CD4-positive, alpha-beta T cell treated with Interferon gamma for 1 hour (primary cell): ENCODE measurements around the gene AKT3.
"Not testable (repeated sequence)": the region's sequence is repeated elsewhere in the genome, so short reads cannot be mapped to it uniquely, and the experiment has no call there.

Source experiments
- DNase-seq: peaks from one replicate; pipeline ENCODE4 v3.0.0-alpha.2; 2020

Gene AKT3

GRCh38 chr1:243850202-243850451 lies at the start of gene AKT3:
TSS of gene AKT3 (minus strand) at chr1:243850243. CDS start at chr1:243843170, 7,073 bp downstream.
- DNase-seq, result no peak

DNA sequence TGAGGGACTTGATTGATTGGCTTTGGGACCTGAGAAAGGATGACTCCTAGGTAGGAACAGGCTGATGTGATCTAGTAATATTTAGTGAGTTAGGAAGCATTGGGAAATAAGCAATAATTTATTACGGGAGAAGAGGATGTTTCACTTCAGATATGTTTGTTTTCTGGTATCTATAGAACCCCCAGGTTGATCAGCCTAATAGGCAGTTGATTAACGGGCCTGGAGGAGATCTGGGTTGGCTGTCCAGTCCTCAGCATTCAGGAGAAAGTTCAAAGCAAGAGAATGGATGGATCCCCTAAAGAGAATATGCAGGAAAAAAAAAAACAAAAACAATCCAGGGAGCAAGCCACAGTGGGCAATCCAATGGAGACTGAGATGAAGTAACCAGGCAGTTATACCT lies 48.2 kb upstream of the AKT3 start:
- DNase-seq, result no peak

DNA sequence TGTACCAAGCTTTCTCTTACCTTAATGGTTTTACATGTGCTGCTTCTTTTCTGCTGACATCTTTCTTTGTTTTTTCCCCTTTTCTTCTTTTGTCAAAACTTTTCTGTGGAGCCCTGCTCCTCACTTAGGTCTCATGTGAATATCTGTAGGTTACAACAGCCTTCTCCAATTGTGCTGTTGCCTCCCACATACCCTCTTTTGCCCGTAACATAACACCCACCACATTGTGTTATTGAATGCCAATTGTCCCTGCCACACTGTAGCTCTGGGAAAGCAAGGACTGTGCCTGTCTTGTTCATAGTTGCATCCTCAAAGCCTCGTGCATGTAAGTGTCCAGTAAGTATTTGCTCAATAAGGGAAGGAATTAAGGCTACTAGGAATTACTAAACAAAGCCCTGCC lies 46.3 kb upstream of the AKT3 start:
- no peak for DNase-seq

DNA sequence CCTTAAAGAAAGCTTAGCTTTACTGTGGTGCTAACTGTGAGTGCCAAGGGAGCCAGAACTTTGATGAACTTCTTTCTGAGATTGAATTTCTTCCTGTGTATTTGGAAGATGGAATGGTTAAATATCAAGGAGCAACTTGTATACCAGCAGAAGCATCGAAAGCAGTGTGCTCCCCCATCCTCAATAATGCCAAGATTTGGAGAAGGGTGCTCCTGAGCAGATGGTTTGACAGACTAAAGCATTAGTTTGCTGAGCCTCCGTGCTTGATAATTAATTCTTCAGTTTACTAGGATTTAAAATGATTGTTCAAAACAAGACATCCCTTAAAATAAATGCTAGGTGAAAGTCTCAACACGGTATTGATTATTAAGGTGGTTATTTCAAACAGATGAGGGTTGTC lies 42.4 kb upstream of the AKT3 start:
- no peak for DNase-seq

- no peak for DNase-seq
These were observed 40.5 kb upstream of the AKT3 start for GRCh38 chr1:243890576-243890975.

DNA sequence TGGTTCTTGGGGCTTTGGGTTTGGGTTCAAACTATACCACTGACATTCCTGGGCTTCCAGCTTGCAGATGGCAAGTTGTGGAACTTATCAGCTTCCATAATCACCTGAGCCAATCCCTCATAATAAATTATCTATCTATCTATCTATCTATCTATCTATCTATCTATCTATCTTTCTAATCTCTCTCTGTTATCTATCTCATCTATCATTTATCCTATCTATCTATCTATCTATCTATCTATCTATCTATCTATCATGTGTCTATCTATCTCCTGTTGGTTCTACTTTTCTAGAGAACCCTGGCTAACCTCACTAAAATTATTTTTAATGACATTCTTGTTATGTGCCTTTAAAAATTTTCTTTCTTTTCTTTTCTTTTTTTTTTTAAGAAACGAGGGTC lies 35.8 kb upstream of the AKT3 start:
- DNase-seq, result no peak

DNA sequence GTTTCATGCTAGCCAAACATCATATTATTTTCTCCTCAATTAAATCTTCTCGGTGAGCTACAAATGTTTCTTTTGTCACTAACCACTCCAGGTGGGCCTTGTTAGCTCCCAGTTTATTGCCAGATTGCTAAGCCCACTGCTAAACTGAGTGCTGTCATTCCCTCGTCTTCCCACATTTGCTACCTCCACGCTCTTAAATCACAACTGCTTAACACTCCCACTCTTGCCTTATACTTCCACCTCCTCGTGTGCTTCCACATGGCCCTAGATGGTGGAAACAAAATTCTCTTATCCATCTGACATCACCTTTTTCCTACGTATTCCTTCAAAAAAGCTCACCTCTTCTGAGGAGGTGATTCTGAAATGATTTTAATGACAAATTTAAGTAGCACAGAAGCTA lies 34.6 kb upstream of the AKT3 start:
- DNase-seq, result no peak

GRCh38 chr1:243883551-243883950 lies 33.5 kb upstream of the AKT3 start:
- no peak for DNase-seq

GRCh38 chr1:243882276-243882675 lies 32.2 kb upstream of the AKT3 start:
- no peak for DNase-seq

- DNase-seq, result not testable (repeated sequence)
These were observed 27.0 kb upstream of the AKT3 start for GRCh38 chr1:243877058-243877457.

DNA sequence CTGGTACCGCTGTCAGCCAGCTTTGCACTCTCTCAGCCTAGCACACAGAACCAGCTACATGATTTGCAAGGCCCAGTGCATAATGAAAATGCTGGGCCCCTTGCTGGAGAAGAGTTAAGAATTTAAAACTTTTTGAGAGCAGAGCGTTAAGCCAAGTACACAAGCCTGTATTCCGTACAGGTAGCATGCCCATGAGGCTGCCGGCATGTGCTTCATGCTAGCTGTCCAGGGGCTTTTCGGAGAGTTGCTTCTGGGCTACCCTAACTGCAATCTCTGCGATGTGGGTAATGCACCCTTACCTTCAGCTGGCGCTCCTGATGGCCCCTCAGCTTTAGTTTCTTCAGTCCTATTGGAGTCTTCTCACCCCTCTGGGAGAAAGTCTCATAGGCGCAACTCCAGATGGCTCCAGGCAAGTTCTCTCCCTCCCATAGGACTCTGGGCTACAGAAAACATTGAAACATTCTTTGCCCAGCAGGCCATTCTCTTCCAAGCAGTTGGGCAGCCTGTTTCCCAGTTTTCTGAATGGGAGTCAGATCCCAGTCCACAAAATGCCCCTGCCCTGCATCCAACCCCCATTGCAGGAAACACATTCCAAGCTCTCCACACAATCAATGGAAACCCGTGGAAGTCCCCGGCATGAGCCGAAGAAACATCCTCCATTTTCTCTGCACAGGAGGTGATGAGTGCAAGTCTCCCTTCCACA lies 5.7 kb upstream of the AKT3 start:
- no peak for DNase-seq

DNA sequence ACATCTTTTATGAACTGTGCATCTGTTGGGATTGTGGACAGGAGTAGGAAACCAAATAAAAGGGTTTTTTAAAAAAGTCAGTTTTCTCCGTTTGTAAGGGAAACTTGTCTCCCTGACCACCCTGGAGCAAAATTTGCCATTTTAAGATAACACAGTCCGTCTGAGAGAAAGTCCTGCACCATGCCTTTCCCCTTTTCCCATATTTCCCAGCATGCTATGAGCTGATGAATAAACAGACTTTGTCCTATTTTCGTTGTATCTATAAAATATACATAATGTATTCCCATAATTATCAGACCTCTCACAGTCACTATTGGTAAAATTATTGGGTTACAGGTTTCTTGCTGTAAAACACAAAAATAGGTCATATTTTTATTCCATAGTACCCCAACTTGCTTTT lies 1.7 kb upstream of the AKT3 start:
- DNase-seq, result no peak

- DNase-seq, result no peak
These were observed 1.3 kb upstream of the AKT3 start for GRCh38 chr1:243851257-243851756.

DNA sequence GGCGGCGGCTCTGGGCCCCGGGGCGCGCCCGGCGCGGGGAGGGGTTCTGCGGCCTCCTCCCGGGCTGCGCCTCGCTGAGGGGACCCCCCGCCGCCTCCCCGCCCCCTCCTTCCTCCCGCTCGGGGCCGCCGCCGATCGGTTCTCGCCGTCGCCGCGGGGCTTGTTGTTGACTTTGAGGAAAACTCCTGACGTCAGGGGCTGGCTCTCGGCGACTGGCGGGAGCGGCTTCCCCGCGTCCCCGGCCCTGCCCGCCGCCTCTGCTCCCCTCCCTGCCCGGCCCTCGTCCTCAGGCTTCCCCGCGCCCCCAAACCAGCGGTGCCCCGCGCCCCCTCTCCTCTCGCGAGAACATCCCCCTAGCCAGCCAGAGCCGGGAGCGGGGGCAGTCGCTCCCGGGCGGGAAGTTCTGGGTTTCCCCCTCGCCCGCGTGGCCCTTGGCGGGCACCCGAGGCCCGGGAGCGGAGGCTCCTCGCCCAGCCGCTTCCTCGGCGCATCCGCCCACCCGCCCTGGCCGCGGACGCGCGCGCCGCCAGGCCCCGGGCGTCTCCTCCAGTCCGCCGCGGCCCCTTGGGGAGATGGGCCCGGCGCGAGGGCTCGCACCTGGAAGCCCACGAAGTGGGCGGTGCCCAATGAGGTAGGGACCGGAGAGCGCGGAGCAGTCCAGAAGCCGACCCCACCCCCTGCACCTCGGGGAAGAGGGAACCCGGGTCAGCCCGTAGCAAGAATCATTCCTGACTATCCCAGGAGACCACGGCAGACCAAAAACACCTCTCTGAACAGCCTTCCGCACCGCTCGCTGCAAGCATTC lies 611 bp upstream of the AKT3 start:
- DNase-seq, result peak; percentile 85

- DNase-seq, result peak; percentile 81
These were observed 432 bp downstream of the AKT3 start for GRCh38 chr1:243849421-243850201.

DNA sequence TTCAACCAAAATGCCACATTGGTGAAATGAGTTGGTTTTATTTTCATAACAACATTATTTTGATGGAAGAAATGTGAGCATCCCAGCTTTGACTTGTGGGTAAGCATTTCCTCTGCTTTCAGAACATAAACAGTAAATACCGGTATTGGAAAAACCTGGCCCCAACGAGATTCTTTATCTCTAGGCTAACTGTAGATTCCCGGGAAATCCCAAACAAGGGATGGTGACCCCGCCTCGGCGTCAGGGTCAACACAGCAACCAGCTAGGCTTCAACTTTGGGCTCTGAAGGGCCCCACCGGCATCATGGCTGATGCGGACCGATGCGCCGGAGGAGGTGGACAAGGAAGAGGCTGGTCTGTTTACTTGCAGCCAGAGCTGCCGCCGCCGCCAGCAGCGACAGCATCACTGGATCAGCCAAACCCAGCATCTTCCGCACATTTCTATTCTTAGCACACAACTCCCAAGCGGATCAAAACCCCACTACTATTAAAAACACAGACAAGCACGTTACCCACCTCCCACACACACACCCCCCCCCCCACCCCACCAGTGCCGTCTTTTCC lies 1.1 kb downstream of the AKT3 start:
- DNase-seq, result no peak

DNA sequence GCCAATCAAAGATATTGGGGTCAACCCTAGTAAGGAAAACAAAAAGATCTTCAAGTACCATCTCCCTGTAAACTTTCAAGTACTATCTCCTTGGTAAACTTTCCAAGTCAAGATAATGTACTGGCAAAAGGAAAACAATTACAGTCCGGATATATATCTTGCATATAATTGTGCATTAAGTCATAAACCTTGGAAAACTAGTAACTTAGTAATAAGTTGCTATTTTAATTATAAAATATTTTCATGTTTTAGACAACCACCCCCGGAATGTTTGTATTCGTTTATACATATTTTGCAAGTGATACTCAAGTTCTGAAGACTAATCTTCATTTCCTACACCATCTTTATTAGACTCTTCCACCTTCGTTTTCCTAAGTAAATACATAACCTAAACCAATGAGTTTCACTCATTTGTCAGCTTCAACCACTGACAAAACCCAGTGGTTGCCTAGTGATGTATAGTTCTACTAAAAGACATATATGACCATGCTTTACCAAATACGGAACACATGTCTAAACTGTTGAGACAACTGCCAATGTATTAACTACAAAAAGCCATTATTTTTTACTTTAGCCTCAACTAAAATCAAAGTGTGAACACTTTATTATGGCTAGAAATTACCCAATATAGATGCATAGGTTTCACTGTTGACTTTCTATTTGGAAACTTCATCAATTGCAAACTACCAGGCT lies 1.7 kb downstream of the AKT3 start:
- no peak for DNase-seq

- no peak for DNase-seq
These were observed 3.3 kb downstream of the AKT3 start for GRCh38 chr1:243846761-243847160.

DNA sequence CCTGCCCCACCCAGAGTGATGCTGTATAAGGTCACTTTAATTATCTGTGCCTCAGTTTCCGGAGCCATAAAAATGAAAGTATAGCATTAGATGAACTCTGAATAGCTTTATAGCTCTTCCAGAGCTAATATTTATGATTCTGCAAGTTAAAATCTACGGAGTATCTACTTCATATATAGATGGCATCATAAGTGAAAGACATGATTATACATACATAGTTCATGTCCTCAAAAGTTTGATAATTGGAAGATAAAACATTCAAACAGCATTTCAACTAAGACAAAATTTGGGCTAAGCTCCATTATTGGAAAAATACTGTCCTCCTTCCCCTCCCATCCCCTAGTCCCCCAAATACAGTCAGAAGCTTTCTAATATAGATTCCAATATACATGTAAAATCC lies 4.2 kb downstream of the AKT3 start:
- no peak for DNase-seq

DNA sequence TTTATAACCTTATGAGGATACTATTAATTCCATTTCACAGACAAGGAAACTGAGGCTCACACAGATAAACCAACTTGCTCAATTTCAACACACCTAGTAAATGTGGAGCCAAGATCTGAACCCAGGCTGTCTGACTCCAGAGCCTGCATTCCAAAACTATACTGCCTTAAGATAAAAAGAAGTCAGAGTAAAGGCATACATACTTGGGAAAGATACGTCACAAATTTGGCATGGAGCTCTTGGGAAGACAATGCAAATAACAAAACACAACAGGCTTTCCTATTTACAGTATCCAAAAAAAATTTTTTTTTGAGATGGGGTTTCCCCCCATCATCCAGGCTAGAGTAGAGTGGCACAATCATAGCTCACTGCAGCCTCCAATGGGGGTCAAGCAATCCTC lies 5.9 kb downstream of the AKT3 start:
- no peak for DNase-seq

- DNase-seq, result no peak
These were observed 7.0 kb downstream of the AKT3 start for GRCh38 chr1:243842978-243843511.

DNA sequence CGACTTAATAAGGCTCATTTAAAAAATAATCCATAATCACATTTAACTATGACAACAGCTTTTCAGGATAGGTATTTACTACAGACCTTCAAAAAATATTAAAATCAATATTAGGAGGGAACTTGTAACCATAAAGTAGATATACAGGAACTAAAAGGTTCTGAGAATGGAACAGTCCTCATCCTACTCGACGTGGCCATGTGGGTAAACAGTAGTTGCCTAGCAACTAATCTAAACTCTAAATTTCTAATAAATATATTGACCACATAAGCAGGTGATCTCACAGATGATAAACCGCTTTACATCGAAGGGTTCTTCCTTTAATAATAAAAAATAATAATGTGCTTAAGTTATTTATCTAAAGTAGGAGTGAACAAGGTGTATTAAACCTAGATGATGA lies 7.9 kb downstream of the AKT3 start:
- no peak for DNase-seq

- no peak for DNase-seq
These were observed 8.5 kb downstream of the AKT3 start for GRCh38 chr1:243841507-243841906.
